Activated T-cell treated with anti-CD3 and anti-CD28 coated beads for 1 hour (primary cell): ENCODE data around the gene NRXN2.
"Not testable (repeated sequence)": the region's sequence is repeated elsewhere in the genome, so short reads cannot be mapped to it uniquely, and the experiment has no call there.

Source experiments
- DNase-seq: peaks from one replicate; pipeline ENCODE4 v3.0.0-alpha.2; 2020; ENCODE audit warnings: low read depth

Gene NRXN2

DNA sequence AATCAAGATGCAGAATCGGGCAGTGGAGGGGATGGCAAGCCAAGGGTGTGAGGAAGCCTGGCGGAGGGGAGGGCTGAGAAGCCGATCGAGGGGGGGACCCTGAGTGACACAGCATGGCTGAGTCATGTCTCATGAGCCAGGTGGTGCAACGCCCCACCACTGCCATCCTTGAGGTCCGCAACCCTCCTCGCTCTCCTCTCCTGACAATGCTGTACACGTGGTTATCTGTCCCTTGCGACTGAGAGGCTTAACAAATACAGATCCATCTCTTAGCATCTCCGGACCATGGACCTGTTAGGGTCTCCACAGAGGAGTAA, 117.8 kb downstream of the NRXN2 start:
- no peak for DNase-seq

DNA sequence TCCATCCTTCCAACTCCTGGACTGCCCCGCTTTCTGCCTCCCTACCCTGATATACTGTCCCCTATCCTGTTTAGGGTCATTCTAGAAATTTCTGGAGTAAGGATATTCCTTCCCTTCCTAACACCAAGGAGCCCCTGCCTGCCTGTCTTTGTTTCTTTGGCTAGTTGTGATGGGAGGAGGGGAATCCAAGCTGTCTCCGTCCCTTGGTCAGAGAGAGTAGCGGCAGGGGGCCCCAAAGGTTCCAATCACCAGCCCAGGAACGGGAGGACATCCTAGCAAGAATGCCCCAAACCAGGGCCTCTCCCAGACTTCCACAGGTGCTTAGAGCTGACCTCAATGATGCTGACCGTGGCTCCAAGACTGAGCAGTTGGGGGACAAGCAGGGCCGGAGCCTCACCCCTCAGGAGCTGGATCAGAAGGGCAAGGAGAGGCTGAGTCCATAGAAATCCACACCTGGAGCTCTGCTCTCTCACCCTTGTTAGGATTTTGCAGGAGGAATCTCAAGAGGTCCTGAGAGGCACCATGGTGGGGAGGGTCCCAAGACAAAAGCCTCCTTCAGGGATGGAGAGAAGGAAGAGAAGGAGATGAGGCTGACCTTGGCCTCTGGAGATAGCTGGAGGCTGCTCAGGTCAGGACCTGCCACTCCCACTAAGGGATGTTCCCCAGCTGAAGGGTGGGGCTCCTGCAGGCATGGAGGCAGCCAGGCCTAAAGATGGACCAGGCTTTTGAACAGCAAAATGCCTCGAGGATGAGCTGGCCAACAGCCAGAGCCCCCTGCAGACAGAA, 118.3 kb downstream of the NRXN2 start:
- DNase-seq, result no peak

DNA sequence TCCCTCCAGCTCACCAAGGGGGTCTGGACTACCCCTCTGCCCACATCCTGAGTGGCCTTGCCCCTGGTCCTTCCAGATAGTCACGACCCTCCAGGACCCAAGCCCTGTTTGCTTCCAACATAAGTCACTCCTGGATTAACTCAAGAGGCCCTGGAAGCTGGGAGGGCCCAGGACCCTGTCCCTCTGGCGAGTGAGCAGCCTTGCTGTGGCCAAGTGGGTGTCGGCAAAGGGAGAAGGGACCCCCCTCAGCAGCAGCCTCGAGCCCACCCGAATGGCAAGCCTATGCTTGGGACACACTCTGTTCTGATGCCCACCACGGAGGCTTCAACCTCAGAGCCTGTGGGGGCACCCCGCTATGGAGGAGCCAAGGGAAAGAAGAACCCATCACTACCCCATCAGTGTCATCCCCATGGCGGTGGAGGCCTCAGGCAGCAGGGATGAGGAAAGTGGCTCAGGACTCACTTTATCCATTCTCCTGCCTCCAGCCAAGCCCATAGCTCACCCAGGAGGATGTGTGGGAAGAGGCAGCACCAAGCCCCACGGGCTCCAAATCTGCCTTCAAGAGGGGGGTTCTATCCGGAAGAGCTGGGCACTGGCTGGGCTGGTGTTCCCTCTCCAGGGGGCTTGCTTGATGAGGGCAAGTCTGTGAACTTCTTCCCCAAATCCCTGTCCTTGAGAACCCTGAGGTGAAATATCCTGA, 119.4 kb downstream of the NRXN2 start:
- DNase-seq, result no peak

DNA sequence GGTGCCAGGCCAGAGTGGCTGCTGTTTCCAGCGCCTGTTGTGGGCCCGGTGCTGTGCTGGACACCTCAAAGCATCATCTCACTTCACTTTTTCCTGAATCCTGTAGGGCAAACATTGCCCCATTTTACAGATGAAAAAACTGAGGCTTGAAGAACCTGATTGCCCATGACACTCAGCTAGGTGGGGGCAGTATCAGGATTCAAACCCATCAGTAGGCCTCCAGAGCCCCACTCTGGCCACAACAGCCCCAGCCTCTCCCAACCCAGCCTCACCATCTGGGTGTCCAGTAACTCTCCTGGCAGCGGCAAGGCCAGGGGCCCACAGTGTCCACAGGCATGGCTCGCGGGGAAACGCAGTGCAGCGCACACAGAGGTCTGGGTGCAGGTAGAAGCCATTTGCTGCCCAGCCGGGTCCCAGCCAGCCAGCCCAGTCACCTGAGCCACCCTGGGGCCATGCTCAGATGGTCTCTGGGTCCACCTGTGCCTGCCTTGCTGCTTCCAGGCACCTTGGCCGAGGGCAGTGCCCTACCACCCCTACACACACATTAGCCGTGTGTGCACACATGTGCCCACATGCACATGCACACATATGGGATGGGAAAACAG, 120.4 kb downstream of the NRXN2 start:
- DNase-seq, result no peak

DNA sequence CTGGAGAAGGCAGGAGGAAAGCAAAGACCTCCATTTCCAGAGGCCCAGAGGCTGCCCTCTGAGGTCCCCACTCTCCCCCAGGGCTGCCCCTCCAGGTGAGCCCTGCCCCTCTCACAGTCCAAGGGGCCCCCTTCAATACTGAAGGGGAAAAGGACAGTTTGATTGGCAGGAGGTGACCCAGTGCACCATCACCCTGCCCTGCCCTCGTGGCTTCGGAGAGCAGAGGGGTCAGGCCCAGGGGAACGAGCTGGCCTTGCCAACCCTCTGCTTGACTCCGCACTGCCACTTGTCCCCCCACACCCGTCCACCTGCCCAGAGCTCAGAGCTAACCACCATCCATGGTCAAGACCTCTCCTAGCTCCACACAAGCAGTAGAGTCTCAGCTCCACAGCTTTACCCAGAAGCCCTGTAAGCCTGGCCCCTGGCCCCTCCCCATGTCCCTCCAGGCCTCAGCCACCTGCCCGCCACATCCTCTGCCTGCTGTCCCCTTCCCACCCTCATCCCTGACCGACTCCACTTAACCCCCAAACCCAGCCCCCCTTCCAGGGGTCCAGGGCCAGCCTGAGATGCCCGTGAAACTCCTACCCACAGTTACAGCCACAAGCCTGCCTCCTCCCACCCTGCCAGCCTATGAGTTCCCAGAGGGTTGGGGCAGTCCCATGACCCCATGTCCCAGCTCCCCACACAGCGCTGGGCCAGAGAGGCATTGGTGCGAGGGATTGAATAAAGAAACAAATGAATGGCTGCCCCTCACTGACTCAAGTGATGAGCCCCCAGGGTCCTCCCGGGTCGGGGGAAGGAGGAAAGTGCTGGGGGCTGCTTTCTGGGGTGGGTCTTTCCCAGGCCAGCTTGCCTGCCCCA, 121.2 kb downstream of the NRXN2 start:
- DNase-seq, result no peak

DNA sequence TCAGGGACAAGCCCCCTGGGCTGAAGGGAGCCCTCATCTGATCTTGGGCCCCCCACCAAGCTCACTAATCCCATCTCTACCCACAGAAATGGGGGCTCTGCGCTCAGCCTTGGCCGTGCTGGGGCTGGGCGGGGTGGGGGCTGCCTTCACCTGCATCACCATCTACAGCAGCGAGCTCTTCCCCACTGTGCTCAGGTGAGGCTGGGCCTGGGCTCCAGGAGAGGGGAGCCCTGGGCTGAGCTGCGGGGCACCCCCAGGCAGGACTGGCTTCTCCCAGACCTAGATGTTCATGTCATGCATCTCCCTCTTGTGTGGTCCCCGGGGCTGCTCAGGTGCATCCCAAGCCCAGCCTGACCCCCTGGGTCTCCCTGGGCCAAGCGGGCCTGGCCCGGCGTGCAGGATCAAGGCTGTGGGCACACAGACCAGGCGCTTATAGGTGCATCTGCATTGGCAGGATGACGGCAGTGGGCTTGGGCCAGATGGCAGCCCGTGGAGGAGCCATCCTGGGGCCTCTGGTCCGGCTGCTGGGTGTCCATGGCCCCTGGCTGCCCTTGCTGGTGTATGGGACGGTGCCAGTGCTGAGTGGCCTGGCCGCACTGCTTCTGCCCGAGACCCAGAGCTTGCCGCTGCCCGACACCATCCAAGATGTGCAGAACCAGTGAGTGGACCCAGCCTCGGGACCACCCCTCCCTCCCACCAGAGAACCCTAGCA, 122.6 kb downstream of the NRXN2 start:
- DNase-seq, result no peak

DNA sequence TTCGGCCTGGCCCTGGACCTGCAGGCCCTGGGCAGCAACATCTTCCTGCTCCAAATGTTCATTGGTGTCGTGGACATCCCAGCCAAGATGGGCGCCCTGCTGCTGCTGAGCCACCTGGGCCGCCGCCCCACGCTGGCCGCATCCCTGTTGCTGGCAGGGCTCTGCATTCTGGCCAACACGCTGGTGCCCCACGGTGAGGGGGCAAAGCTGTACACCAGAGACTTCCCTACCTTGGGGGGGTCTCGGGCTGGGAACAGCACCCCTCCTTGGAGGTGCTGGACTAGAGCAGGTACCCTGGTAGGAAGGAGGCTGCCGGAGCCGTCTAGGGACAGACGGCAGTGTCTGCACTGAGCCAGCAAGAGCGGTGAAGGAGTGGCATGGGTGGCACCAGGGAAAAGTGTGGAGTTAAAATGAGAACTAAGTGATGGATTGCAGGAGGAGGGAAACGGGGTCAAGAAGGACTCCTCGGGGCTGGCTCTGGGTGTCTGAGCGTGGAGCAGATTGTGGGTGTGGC, 123.2 kb downstream of the NRXN2 start:
- DNase-seq, result no peak

DNA sequence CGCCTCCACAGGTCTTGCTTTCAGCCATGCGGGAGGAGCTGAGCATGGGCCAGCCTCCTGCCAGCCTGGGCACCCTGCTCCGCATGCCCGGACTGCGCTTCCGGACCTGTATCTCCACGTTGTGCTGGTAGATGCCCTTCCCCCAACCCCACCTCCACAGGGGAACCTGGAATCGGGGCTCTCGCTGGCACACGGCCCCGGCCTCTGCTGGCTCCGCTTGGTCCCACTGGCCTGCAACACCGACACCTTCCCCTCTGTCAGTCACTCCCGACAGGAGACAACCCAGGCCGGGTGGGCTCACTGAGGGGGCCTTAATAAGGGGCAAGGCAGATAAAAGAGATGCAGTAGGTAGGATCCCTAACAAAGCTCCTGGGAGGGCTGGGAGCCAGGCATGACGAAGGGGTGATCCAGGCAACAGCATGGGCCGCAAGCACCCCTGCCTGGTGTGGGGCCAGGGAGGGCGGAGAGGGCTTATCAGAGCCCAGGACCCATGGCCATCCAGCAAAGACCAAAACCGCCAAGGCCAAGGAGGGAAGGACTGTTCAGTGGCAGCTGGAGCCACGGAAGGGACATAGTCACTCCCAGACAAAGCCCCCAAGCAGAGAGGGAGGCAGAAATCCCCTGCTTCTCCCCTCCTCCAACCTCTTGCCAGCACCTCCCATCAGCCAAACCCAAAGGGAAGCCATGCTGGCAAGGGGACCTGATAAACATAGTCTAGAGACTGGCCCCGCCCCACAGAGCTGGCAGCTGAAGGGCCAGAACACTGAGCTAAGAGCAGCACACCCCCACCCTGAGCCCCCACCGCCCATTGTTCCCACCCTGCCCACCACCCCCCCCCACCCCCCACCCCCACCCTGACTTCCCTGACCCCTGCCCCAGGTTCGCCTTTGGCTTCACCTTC, 124.0 kb downstream of the NRXN2 start:
- no peak for DNase-seq

DNA sequence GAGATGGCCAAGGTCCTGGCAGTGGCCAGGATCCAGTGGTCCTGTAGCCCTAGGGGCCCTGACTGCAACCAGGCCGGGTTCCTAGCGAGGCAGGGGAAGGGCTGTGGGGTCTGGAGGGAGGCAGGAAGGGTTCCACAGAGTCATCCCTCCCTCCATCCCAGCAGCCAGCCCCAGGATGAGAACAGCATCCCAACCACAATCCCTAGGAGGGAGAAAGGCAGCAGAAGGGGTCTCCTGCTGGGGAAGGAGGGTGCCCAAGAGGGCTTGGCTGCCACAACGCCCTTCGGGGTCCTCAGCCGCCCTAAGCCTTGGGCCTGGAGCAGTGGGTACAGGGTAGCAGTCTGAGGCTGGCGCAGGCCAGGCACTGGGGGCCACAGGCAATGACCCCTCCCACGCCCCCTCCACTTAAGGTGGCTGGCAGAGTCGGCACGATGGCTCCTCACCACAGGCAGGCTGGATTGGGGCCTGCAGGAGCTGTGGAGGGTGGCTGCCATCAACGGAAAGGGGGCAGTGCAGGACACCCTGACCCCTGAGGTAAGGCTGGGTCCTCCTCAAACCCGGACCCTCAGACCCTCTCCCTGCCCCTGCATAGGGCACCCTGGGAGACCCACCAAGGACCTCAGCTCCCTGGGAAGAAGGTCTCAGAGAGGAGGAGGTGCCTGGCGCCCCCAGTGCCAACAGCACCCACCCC, 124.7 kb downstream of the NRXN2 start:
- DNase-seq, result no peak

DNA sequence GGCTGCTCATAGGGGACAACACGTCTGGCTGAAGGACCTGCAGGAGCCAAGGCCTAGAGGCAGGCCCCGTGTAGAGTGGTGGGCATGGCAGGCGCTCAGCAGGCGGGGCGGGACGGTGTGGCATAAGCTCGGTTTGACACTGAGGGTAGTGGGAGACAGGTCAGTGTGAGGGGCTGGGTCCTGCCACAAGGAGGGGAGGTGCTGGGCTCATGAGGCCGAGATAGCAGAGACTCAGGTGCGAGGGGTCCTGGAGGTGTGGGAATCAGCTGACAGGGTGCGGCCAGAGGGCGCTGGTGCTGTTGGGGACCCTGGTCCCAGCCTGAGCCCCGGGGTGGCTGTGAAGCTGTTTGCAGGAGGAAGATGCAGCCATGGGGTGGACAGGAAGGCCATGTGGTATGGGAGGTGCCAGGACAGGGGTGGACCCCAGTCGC, 125.3 kb downstream of the NRXN2 start:
- no peak for DNase-seq

DNA sequence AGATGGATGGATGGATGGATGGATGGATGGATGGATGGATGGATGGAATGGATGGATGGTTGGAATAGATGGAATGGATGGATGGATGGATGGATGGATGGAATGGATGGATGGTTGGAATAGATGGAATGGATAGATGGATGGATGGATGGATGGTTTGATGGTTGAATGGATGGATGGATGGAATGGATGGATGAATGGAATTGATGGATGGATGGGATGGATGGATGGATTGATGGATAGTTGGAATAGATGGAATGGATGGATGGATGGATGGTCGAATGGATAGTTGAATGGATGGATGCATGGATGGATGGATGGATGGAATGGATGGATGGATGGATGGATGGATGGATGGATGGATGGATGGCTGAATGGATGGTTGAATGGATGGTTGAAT, 127.1 kb downstream of the NRXN2 start:
- not testable (repeated sequence) for DNase-seq

DNA sequence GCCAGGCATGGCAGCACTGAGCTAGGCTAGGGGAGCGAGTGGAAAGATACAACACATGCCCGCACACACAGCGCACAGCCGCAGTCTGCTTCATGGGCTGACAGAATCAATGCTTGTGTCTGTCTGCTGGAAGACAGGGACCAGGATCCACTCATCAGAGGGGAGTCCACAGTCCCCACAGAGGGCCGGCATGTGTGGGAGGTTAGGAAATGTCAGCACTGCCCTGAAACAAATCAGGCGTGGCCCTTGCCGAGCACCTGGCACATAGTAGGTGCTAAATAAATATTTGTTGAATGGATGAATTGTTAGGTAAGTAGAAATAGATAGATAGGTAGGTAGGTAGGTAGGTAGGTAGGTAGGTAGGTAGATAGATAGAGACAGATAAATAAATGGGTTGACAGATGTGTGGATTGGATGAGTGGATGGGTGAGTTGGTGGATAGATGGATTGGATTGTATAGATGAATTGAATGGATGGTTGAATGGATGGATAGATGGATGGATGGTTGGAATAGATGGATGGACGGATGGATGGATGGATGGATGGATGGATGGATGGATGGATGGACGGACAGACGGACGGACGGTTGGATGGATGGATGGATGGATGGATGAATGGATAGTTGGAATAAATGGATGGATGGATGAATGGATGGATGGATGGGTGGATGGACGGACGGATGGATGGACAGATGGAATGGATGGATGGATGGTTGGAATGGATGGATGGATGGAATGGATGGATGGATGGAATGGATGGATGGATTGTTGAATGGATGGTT, 128.6 kb downstream of the NRXN2 start:
- DNase-seq, result no peak

DNA sequence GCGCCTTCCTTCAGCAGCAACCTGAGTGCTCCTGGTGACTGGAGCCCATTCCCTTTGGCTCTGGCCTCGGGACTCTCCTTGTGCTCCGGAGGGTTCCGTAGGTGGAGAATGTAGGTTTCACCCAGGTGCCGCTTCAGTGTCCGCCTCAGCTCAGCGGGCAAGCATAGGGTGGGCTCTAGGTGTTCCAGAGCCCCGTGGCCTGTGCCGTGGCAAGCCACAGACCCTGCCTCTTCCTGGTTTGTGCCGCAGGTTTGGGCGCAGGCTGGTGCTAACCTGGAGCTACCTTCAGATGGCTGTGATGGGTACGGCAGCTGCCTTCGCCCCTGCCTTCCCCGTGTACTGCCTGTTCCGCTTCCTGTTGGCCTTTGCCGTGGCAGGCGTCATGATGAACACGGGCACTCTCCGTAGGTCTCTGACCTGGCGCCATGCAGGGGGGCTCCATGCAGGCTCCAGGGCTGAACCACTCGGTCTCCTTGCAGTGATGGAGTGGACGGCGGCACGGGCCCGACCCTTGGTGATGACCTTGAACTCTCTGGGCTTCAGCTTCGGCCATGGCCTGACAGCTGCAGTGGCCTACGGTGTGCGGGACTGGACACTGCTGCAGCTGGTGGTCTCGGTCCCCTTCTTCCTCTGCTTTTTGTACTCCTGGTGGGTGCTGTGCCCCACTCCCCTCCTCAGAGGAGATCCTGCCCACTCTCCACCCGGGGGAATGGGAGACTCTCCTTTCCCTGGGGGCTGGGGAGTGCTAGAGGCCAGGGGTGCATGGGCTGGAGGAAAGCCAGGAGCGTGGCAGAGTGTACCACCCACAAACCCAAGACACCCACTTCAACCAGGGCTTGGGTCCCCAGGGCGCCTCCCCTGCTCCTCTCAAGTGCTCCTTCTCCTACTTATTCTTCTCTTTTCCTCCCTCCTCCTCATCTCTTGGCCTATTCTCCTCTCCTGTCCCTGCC, 129.6 kb downstream of the NRXN2 start:
- DNase-seq, result no peak

DNA sequence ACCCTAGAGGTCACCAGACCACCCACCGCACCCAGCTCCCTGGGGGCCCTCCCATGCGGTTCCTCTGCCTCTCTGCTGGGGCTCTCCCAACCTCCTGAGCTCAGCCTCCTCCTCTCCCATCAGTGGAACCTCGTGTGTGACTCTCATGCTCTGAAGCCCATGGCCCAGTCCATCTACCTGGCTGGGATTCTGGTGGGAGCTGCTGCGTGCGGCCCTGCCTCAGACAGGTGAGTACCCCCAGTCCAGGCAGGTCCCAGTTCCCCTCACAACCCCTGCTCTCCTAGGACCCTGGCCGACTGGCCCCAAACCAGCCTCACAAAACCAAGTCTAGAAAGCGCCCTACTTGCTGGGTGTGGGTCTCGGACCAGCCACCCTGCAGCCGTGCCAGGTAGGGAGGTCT, 130.3 kb downstream of the NRXN2 start:
- no peak for DNase-seq

DNA sequence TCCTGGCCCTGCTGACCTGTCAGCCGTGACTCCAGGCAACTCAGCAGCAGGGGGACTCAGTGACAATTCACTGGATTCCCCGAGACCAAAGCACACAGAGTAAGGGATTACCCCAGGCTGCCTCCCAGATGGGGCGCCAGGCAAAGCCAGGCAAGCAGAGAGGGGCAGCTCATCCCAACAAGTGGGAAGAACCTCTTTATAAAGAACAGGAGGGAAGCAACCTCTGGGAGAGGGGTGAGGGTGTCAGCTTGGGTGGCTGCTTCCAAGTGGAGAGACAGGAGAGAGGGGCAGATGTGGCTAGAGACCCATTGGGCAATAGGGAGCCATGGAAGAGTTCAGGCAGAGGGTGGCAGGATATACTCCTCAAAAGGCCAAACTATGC, 130.8 kb downstream of the NRXN2 start:
- no peak for DNase-seq

DNA sequence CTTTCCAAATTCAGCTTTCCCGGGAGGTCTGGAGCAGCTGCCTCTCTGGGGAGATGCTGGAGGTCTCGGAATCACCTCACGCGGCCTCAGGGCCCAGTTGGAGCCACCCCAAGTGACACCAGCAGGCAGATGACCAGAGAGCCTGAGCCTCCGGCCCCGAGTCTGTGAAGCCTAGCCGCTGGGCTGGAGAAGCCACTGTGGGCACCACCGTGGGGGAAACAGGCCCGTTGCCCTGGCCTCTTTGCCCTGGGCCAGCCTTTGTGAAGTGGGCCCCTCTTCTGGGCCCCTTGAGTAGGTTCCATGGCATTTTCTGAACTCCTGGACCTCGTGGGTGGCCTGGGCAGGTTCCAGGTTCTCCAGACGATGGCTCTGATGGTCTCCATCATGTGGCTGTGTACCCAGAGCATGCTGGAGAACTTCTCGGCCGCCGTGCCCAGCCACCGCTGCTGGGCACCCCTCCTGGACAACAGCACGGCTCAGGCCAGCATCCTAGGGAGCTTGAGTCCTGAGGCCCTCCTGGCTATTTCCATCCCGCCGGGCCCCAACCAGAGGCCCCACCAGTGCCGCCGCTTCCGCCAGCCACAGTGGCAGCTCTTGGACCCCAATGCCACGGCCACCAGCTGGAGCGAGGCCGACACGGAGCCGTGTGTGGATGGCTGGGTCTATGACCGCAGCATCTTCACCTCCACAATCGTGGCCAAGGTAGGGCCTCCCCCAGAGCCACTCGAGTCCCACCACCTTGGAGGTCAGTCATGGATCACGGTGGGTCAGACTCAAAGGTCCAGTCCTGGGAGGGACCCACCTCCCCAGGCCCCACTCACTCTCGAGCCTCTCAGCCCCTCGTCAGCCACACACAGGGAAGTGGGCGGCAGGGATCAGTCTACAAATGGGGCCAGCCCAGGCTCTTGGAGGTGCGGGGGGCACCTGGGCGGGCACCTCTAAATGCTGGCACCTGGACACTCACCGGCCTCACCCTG, 131.5 kb downstream of the NRXN2 start:
- no peak for DNase-seq

DNA sequence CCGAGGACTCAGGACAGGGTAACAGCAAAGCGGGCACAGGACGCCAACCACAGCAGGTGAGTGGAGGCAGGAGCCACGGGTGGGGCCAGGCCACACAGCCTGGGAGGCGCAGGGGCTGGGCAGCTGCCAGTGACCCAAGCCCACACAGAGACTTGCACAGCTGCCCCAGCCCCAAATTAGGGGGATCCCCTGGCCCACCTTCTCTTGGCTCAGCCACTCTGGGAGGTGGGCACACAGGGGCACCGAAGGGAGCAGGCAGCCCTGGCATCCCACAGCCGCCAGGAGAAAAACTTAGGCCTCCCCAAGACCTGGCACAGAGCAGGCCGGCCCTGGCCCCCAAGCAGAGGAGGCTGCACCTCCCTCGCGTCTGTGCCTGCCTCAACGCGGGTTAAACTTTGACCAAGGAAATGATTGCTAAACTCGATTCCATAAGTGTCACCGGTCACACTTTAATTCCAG, 132.2 kb downstream of the NRXN2 start, which contains the start of gene SLC22A12:
SLC22A12 (plus strand) TSS at position 458 of the 459 bp plus-strand sequence. CDS start 337 bp downstream, outside the sequence.
- no peak for DNase-seq
